GM21447 (cell line): ENCODE measurements around the gene CAMKK1.

Source experiments
- ATAC-seq: cut with Tn5 transposase; IDR thresholded peaks from one replicate; pipeline ENCODE4 v1.9.1; 2021; ENCODE audit not compliant: unreplicated experiment

CAMKK1 gene

DNA sequence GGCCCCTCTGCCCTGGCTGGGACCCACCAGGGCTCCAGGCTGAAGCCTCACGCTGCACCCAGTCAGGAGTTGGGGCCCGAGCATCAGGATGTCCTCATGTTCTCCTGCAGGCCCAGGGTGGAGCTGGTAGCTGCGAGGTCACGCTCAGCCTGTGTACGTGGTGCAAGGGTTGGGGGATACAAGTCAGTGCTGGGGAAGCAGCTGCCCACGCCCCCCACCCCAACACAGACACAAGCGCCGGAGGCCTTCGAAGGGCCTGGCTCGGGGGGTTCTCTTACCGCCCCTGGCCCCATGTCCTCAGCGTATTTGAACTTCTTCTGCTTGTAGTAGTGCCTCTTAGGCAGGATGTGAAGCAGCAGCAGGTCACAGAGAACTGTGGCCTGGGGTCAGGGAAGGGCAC, 4.9 kb upstream of the CAMKK1 start:
- ATAC-seq, result no peak

- no peak for ATAC-seq
These were observed 4.0 kb upstream of the CAMKK1 start for GRCh38 chr17:3896968-3897235.

- ATAC-seq, result no peak
These were observed 3.5 kb upstream of the CAMKK1 start for GRCh38 chr17:3896108-3896967.

DNA sequence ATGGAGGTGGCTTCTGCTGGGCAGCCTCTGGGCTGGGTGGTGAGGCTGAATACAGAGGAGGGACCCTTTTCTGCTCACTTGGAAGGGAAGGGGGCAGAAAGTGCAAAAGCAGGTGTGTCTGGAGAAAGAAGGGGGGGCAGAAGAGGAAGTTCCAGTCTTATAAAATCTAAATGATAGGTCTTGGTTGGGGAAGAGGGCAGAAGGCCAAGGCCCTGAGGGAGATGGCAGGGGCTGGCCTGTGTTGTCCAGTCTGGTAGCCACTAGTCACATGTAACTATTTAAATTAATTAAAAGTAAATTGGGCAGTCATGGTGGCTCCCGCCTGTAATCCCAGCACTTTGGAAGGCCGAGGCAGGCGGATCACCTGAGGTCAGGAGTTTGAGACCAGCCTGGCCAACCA, 2.5 kb upstream of the CAMKK1 start:
- ATAC-seq, result no peak

- no peak for ATAC-seq
These were observed 2.1 kb upstream of the CAMKK1 start for GRCh38 chr17:3894911-3895343.

DNA sequence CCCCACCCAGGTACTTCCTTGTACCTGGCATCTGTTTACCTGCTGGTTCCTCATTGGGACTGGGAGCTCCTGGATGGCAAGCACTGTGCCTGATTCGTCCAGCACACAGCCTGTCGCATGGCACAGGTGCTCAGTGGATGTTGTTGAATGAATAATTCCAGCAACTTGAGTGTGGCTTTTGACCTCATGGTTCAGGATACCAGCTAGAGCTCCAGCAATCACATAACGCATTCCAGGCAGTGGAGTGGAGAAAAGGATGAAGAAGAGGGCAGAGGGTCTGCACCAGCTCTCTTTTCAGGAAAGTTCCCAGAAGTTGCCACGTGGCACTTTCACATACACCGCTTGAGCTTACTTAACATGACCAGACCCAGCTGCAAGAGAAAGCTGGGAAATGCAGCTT, 1.3 kb upstream of the CAMKK1 start:
- no peak for ATAC-seq

DNA sequence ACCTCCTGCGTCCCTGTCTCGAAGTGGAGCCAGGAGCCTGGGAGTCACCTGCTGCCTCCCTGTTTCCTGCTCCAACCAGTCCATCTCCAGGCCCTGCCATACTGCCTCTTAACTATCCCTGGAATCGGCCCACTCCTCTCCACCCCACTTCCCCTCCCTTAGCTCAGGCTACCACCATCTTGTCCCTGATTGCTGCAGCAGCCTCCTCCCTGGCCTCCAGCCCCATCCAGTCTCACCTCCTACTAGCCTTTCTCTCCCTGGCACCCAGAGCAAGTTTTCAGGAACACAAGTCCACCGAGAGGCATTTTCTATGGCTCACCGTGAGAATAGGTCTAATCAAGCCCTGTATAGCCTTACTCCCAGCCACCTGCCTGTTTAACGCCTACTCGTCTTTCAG, 865 bp upstream of the CAMKK1 start:
- ATAC-seq, result no peak

DNA sequence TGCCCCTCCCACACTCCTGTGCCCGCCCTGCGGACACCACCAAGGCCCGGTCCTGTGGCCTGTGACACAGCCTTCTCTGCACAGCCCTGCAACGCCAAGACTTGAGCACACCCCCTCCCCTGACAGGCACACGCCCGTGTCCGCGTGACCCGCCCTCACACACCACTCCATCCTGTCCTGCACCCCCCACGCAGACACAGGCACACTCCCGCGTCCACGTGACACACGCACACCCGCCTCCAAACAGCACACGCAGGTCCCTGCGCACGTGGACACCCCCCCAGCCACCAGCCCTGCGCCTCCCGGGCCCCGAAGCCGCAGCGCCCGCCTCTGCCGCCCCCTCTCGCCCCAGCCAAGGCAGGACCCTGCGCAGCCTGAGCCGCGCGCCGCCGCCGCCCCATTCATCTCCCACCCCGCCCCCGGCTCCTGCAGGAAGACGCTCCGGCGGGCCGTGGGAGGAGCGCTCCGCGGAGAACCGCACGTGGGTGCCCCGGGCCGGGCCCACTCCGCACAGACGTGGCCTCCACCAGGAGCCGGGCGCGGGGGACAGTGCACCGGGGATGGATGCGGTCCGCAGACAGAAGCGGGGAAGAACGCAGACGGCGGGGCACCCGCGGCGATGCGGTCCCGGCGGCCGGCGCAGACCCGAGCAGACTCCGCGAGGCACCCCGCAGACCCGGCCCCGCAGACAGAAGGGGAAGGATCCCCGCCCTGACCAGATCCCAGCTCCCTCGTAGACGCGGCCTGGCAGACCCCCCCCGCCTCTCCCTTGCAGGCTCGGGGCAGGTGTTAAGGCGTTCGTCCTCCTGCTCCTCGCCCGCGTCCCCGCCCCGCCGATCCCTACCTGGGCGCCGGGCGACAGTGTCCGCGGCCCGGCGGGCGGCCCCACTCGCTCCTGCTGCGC, 506 bp downstream of the CAMKK1 start:
- peak; percentile 25 for ATAC-seq

- ATAC-seq, result no peak
These were observed 1.2 kb downstream of the CAMKK1 start for GRCh38 chr17:3891626-3892094.

DNA sequence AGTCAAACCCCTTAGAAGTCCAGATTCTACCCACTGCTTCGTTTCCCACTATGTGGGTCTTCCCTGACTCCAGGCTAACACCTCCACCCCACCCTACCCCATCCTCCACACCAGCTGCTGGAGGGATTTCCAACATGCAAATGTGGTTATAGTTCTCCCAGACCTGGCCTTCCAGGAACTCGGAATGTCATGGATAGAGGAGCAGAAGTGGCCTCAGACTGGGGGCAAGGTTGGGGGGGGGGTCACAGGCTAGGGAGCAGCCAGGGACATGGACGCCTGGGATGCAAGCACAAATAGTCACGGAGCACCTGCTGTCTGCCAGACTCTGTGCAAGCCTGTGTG, 2.0 kb downstream of the CAMKK1 start:
- ATAC-seq, result no peak

DNA sequence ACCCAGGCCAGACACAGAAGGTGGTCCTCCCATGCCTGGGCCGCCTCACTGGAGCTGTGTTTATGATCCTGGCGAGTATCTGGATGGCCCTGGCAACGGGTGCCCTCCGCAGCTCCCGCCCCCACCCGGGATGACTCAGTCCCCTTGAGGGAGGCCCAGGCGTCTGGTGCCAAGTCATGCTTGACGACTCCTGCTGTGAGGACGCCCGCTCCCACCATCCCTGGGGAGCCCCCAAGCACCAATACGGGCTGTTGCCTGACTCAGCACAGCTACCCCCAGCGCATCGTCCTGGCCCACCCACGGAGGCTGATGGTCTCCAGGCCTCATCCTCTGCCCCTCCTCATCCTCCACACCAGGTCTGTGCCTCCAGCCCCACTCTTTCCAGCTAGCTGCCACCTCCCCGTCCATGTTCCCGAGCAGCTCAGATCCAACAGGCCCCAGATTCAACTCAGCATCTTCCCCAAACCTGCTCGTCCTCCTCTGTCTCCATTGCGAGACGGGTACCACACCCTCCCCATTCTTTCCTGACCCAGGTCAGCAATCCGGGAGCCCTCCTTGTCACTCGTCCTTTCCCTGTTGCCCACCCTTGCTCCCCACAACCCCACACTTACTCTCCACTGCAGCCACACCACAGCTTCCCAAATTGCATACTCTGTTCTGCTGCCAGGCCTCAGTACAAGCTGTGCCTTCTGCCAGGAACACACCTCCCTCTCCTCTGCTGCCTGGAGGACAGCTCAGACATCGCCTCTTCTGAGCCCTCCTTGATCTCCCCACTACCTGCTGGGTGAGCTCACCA, 2.6 kb downstream of the CAMKK1 start:
- ATAC-seq, result no peak

- ATAC-seq, result no peak
These were observed 3.4 kb downstream of the CAMKK1 start for GRCh38 chr17:3889325-3890012.

DNA sequence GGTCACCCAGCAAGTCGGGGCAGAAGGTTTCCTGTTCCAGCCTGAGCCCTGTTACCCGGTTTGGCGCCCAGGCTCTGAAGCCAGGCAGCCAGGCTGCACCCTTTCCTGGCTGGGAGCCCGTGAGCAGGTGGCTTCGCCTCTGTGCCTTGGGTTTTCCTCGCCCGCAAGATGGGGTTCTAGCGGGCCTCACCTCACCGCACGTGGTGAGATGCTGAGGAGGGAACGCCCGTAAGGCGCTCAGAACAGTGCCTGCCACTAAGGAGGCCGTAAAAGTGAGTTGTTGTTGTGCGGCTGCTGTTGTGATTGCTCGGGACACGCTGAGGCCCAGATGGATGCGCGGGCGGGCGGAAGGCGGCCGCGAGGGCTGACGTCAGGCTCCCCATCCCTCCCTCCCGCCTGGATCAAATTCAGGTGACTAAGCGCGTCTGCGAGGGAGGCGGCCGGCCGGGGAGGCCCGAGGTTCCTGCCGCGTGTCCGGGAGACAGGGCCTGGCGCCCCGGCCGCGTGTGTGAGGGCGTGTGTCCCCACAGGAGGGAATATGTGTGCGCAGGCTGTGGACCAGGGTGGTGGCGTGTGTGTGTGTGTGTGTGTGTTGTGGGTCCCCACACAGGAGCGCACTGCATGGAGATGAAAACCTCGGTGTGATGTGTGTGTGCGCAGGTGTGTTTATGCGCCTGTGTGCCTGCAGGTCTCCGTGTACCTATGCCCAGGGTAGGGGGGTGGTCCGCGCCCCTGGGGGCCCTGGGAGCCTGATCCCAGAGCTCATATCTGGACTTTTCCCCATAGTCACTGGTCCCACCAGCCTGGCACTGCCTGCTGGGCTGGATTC, 4.3 kb downstream of the CAMKK1 start:
- no peak for ATAC-seq

- no peak for ATAC-seq
These were observed 5.0 kb downstream of the CAMKK1 start for GRCh38 chr17:3887804-3888203.

DNA sequence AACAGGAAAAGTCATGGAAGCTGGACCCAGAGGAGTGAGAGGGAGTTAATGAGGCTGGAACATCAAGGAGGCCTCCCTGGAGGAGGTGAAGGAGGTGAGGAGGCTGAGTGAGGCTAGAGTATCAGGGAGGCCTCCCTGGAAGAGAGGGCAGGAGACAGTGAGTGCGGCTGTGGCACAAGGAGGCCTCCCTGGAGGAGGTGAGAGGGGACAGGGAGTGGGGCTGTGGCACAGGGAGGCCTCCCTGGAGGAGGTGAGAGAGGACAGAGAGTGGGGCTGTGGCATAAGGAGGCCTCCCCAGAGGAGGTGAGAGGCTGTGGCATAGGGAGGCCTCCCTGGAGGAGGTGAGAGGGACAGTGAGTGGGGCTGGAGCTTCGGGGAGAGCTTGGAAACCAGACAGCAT, 5.5 kb downstream of the CAMKK1 start:
- ATAC-seq, result no peak

GRCh38 chr17:3886776-3887175, 6.1 kb downstream of the CAMKK1 start:
- ATAC-seq, result no peak

DNA sequence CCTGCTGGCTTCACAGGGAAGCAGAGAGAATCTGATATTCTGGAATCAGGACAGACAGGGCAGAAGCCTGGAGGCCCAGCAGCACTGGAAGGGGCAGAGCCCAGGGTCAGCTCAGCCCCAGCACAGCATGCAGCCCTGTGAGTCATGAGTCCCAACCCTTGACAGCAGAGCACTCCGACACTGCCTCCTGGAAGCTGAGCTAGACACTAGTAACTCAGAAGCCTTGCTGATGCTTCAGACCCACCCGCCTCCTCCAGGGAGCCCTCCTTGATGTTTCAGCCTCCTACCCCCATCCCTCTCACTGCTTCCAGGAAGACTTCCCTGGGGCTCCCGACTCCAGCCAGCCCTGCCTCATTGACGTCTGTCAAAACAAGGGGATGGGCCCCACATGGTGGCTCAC, 6.9 kb downstream of the CAMKK1 start:
- no peak for ATAC-seq

DNA sequence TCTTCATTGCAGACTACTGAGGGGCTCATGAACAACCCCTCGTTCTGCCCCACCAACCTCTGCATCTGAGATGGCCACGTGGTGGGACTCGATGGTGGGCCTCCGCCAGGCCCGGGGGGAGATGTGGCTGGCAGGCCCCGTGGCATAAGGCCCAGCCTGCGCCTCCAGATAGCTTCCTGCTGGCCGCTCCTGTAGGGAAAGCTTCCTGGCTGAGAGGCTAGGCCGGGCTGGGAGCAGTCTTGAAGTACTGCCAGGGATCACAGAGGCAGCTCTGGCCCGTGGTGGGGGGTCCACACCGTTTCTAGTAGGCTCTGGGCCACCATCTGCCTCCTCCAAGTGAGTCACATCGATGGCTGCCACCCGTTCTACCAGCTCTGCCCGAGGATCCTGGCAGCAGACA, 7.6 kb downstream of the CAMKK1 start:
- ATAC-seq, result no peak

- ATAC-seq, result no peak
These were observed 8.7 kb downstream of the CAMKK1 start for GRCh38 chr17:3884188-3884587.

GRCh38 chr17:3882276-3882675, 10.6 kb downstream of the CAMKK1 start:
- no peak for ATAC-seq
